HCT116 (cell line): Measurements from ENCODE around the gene ACAD8. TPM values are rescaled to one million over a fixed set of nuclear protein-coding genes. Genes with fewer than 3 reads are reported as not detected.

Experiments used
- ATAC-seq: fragments of 200-7000 bp; cut with Tn5 transposase; 2 replicates; pipeline ENCODE4 v1.9.1; 2020; ENCODE audit warnings: mild to moderate bottlenecking, moderate library complexity
- BruUV-seq: library from RNA; stranded (reverse); fragments of 400-500 nt; replicated peaks from 2 replicates; lab custom pipeline; 2021; lab: Mats Ljungman, UMichigan
- CTCF ChIA-PET: fragments of 300-600 bp; sonication (Branson Sonifier 250); formaldehyde crosslinking; loops from one replicate; lab custom pipeline; 2021; ENCODE audit warnings: antibody characterized with exemption; lab: Charles Lee
- POLR2A ChIA-PET: fragments of 300-600, 350-600 bp; sonication (Branson Sonifier 250); formaldehyde crosslinking; loops from one replicate; lab custom pipeline; 2021; ENCODE audit warnings: antibody characterized with exemption; lab: Charles Lee
- RAD21 ChIA-PET, 2 experiments: fragments of 300-600 bp; sonication (Branson Sonifier 250); formaldehyde crosslinking; loops; one replicate each; lab custom pipeline; 2023; ENCODE audit warnings: low total read pairs in 2 of 2; ENCODE audit not compliant: uncharacterized antibody in 2 of 2, unreplicated experiment in 2 of 2, low non-redundant PET in 1 of 2; lab: Charles Lee
- DNase-seq: peaks from one replicate; pipeline ENCODE4 v3.0.0-alpha.2; 2010; ENCODE audit warnings: low read depth, low spot score
- H2AFZ ChIP-seq: fragments of 200-600 bp; shearing (Covaris generic), sonication (generic); 2 replicates; pipeline ENCODE4 v1.6.1; 2017; ENCODE audit warnings: low read depth, mixed run types, mixed read lengths, antibody characterized with exemption, low read length; ENCODE audit not compliant: poor library complexity, severe bottlenecking
- H3K27ac ChIP-seq: 2 replicates; pipeline ENCODE4 v1.5.1; 2012; ENCODE audit warnings: low read depth, low read length
- H3K27me3 ChIP-seq: fragments of 200-600 bp; sonication (generic); 2 replicates; pipeline ENCODE4 v1.6.1; 2016; ENCODE audit warnings: mixed run types, low read length, mixed read lengths; ENCODE audit not compliant: insufficient read depth
- H3K36me3 ChIP-seq, 2 experiments: fragments of 200-500 bp in 1 of 2; fragments of 200-600 bp in 1 of 2; sonication (Bioruptor generic) in 1 of 2; sonication (generic) in 1 of 2; 2 replicates each; pipeline versions ENCODE4 v1.5.1 to v1.6.1; 2014 to 2016; ENCODE audit warnings: low read length in 2 of 2, inconsistent platforms in 1 of 2, mixed read lengths in 1 of 2, mixed run types in 1 of 2; ENCODE audit not compliant: insufficient read depth in 2 of 2, control insufficient read depth in 1 of 2
- H3K4me1 ChIP-seq, 2 experiments: fragments of 200-600 bp in 1 of 2; sonication (generic) in 1 of 2; 2 replicates each; pipeline versions ENCODE4 v1.5.1 to v1.6.1; 2012 to 2017; ENCODE audit warnings: low read length in 2 of 2, inconsistent platforms in 1 of 2, mild to moderate bottlenecking in 1 of 2, mixed read lengths in 1 of 2, mixed run types in 1 of 2, moderate library complexity in 1 of 2; ENCODE audit not compliant: insufficient read depth in 2 of 2, control insufficient read depth in 1 of 2
- H3K4me2 ChIP-seq: fragments of 200-600 bp; sonication (generic); 2 replicates; pipeline ENCODE4 v1.6.1; 2017; ENCODE audit warnings: mixed run types, low read length, mixed read lengths
- H3K4me3 ChIP-seq, 2 experiments: fragments of 200-600 bp in 1 of 2; sonication (generic) in 1 of 2; replicated peaks in 1 of 2; 2 replicates each; pipeline ENCODE4 v1.5.1; 2011 to 2016; ENCODE audit warnings: low read length in 2 of 2, control low read depth in 1 of 2, low read depth in 1 of 2, mild to moderate bottlenecking in 1 of 2, mixed read lengths in 1 of 2, mixed run types in 1 of 2
- H3K79me2 ChIP-seq: fragments of 200-600 bp; sonication (generic); 2 replicates; pipeline ENCODE4 v1.6.1; 2017; ENCODE audit warnings: mild to moderate bottlenecking, mixed run types, low read length, moderate library complexity, mixed read lengths; ENCODE audit not compliant: insufficient read depth
- H3K9ac ChIP-seq: fragments of 200-600 bp; sonication (generic); 2 replicates; pipeline ENCODE4 v1.6.1; 2016; ENCODE audit warnings: low read length, mixed read lengths
- H3K9me2 ChIP-seq: fragments of 200-600 bp; sonication (generic), shearing (Covaris generic); 2 replicates; pipeline ENCODE4 v1.6.1; 2017; ENCODE audit warnings: mixed run types, mild to moderate bottlenecking, moderate library complexity; ENCODE audit not compliant: insufficient read depth
- H3K9me3 ChIP-seq, 2 experiments: fragments of 200-500 bp in 1 of 2; fragments of 200-600 bp in 1 of 2; sonication (Bioruptor generic) in 1 of 2; sonication (generic) in 1 of 2; 2 replicates each; pipeline ENCODE4 v1.6.1; 2014 to 2017; ENCODE audit warnings: low read length in 2 of 2, mixed read lengths in 2 of 2, inconsistent platforms in 1 of 2, low read depth in 1 of 2, mild to moderate bottlenecking in 1 of 2, mixed run types in 1 of 2, moderate library complexity in 1 of 2; ENCODE audit not compliant: control insufficient read depth in 1 of 2, insufficient read depth in 1 of 2
- H4K20me1 ChIP-seq: fragments of 200-600 bp; sonication (generic), shearing (Covaris generic); 2 replicates; pipeline ENCODE4 v1.6.1; 2017; ENCODE audit warnings: mixed run types, mild to moderate bottlenecking, moderate library complexity; ENCODE audit not compliant: insufficient read depth
- CEBPB ChIP-seq: IDR thresholded peaks from 2 replicates; pipeline ENCODE4 v1.6.1; 2012; ENCODE audit warnings: low read depth
- FOSL1 ChIP-seq: IDR thresholded peaks from 2 replicates; pipeline ENCODE4 v1.6.1; 2012; ENCODE audit warnings: low read depth
- POLR2A ChIP-seq: IDR thresholded peaks from 2 replicates; pipeline ENCODE4 v1.7.0; 2011; ENCODE audit warnings: borderline replicate concordance; ENCODE audit not compliant: insufficient read depth, insufficient read length; ENCODE audit errors: extremely low read depth
- RAD21 ChIP-seq: IDR thresholded peaks from 2 replicates; pipeline ENCODE4 v1.6.1; 2012; ENCODE audit warnings: low read depth, mild to moderate bottlenecking
- SIN3A ChIP-seq: IDR thresholded peaks from 2 replicates; pipeline ENCODE4 v1.6.1; 2012; ENCODE audit warnings: low read depth
- TCF7L2 ChIP-seq: IDR thresholded peaks from 2 replicates; pipeline ENCODE4 v1.7.0; 2011; ENCODE audit warnings: borderline replicate concordance, inconsistent platforms; ENCODE audit not compliant: insufficient read depth, insufficient read length; ENCODE audit errors: extremely low read depth
- YY1 ChIP-seq: IDR thresholded peaks from 2 replicates; pipeline ENCODE4 v1.6.1; 2011; ENCODE audit warnings: low read length, low read depth, moderate library complexity, mild to moderate bottlenecking; ENCODE audit not compliant: insufficient replicate concordance; ENCODE audit errors: extremely low read depth
- ZFX ChIP-seq: fragments of 450-650 bp; IDR thresholded peaks from 2 replicates; pipeline ENCODE4 v1.6.1; 2017
- intact Hi-C: fragments of 100-400 bp; cut with micrococcal nuclease; formaldehyde crosslinking; loops from 2 replicates; pipeline ENCODE4 v1.10.0; 2022
- total RNA-seq: library from RNA; stranded (reverse); gene quantifications from one replicate; pipeline ENCODE4 v1.2.1, GENCODE V29; 2021; ENCODE audit not compliant: unreplicated experiment
- TF ChIP-seq, protein P1 (sequence below): IDR thresholded peaks from 2 replicates; pipeline ENCODE4 v1.6.1; 2011; ENCODE audit warnings: mild to moderate bottlenecking, low read length, moderate library complexity; ENCODE audit not compliant: insufficient replicate concordance; ENCODE audit errors: extremely low read depth
- TF ChIP-seq, protein P2 (sequence below): IDR thresholded peaks from 2 replicates; pipeline ENCODE4 v1.6.1; 2012

Gene ACAD8
- total RNA-seq, 1 experiment from 2014 or later, result 21.0 TPM

DNA sequence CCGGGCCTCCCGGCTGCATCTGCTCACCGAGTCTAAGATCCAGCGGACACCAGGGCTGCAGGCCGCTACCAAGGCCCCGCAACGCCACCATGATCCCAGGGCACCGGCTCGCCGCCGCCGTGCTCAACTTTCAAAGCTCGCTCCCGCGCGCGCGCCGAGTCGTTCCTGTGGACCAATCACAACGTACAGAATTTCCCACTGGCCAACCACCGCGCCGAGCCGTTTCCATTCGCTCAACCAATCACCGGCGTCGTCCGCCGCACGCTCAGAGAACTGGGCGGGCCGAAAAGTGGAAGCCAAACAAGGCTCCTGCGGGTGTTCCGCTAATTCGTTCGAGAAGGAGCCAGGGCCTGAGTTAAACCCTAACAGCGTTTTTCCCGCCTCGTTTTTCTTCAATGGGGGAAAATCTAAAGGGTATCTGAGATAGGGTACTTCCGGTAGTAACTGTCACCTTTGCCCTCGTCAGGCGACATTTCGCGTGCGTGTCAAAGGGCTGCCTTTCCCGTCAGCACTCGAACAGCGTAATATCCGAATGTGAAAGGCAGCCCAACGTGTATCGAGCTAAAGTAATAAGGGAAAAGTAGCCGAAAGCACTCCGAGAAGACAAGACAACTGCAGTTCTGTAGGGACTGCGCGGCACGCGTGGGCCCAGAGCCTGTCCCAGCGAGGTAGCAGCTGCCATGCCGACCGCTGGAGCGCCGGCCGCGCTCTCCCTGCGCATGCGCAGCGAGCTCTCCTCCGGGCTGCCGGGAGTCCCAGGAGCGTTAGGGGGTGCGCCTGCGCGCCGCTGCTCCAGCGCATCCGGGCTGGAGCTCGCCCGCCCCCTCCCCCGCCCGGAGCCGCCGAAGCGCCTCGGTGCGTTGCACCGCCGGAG, 29.3 kb upstream of the ACAD8 start, which contains the start of the genes NCAPD3 and VPS26B (continued):
- TF ChIP-seq, protein P1, sequence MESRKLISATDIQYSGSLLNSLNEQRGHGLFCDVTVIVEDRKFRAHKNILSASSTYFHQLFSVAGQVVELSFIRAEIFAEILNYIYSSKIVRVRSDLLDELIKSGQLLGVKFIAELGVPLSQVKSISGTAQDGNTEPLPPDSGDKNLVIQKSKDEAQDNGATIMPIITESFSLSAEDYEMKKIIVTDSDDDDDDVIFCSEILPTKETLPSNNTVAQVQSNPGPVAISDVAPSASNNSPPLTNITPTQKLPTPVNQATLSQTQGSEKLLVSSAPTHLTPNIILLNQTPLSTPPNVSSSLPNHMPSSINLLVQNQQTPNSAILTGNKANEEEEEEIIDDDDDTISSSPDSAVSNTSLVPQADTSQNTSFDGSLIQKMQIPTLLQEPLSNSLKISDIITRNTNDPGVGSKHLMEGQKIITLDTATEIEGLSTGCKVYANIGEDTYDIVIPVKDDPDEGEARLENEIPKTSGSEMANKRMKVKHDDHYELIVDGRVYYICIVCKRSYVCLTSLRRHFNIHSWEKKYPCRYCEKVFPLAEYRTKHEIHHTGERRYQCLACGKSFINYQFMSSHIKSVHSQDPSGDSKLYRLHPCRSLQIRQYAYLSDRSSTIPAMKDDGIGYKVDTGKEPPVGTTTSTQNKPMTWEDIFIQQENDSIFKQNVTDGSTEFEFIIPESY, result no peak
- TF ChIP-seq TCF7L2, result peak; percentile 78
- TF ChIP-seq YY1, result peak; percentile 3
- TF ChIP-seq CEBPB, result no peak

DNA sequence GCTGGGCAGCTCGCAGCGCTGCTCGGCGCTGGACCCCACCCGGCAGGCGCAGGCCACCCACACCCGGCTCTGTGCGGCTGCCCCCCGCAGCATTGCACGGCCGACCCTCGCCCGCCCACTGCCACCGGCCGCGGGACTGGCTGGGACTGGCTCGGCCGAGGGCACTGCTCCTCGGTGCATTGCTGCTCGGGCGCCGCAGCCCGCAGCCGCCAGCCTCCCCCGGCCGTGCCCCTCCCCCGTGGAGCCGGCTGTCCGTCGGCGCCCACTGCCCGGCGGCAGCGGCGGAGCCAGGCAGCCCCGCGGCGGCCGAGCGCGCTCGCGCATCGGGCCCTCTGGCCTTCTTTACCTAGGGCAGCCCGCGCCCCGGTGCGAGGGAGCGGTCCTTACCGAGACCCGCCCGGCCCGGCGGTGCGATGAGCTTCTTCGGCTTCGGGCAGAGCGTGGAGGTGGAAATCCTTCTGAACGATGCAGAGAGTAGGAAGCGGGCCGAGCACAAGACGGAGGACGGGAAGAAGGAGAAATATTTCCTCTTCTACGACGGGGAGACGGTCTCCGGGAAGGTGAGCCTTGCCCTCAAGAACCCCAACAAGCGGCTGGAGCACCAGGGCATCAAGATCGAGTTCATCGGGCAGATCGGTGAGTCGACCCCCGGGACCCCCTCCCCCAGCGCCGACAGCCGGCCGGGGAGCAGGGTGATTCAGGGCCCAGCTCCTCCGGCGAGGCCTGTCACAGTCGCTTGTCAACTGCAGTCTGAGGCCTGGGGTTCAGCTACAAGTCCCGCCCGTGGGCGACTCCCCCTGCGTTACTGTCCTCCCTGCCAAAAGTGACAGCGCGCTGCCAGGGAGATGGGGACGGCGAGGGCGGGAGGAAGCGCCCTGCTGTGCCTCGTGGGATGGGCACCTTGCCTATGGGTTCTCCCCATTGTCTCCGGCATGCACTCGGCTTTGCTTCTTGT, 28.4 kb upstream of the ACAD8 start:
- H3K27ac ChIP-seq, result peak overlapping the region; percentile 61
- H3K4me3 ChIP-seq, result peak overlapping the region; percentile 79 to 90
- intact Hi-C loops, result loop anchor here (2.0 to 10.0 kb wide), 3 partner anchors 28 to 190 kb away; partner anchors contain the start of genes ACAD8 and THYN1
- H3K9ac ChIP-seq, result peak overlapping the region; percentile 84
- peak overlapping the region; percentile 88 for H3K4me2 ChIP-seq
- ChIA-PET CTCF (interaction anchor here (1.1 to 1.7 kb wide), 3 partner anchors 16 to 19 kb away, joined by 3 to 7 read pairs (median 5); no protein-coding TSS in a partner anchor), POLR2A (interaction anchor here (1.7 kb wide), 1 partner anchor 28 kb away, joined by 4 read pairs; the partner anchor contains the start of genes ACAD8 and THYN1), RAD21 (interaction anchor here in 1 of 2 experiments (1.4 kb wide), 1 partner anchor 297 kb away, joined by 3 read pairs; no protein-coding TSS in a partner anchor)
- H3K9me2 ChIP-seq, result no peaks in the 10 kb centered on the region
- H3K9me3 ChIP-seq, result no peaks in the 10 kb centered on the region
- DNase-seq (no peak), ATAC-seq (peak; percentile 43; the same call in 1 of the 2 replicates)
- peaks cover 82% of the 10 kb centered on the region for H3K79me2 ChIP-seq
- H2AFZ ChIP-seq, result no peak overlapping the region
- H3K27me3 ChIP-seq, result no peaks in the 10 kb centered on the region
- H3K4me1 ChIP-seq, result peaks cover 10 to 20% of the 10 kb centered on the region in 2 experiments
- peaks cover 6% of the 10 kb centered on the region; the same call in 1 of the 2 replicates for H4K20me1 ChIP-seq
- BruUV-seq, result no TSS peak
- peaks cover 8 to 10% of the 10 kb centered on the region in 2 experiments; a peak in 3 of 4 replicates for H3K36me3 ChIP-seq
- TF ChIP-seq POLR2A (peak; percentile 76), SIN3A (peak; percentile 66), FOSL1 (no peak), ZFX (peak; percentile 74), RAD21 (no peak)
- TF ChIP-seq, protein P2, sequence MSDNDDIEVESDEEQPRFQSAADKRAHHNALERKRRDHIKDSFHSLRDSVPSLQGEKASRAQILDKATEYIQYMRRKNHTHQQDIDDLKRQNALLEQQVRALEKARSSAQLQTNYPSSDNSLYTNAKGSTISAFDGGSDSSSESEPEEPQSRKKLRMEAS, result peak; percentile 62
